C4-2B (cell line): ENCODE measurements around the gene KIF5B.
"Not testable (repeated sequence)": the region's sequence is repeated elsewhere in the genome, so short reads cannot be mapped to it uniquely, and the experiment has no call there.

ENCODE experiments used
- H3K27ac ChIP-seq: fragments of 450-650 bp; 2 replicates; pipeline ENCODE4 v1.5.1; 2017
- CTCF ChIP-seq: fragments of 450-650 bp; conservative IDR thresholded peaks from 2 replicates; pipeline ENCODE4 v1.5.1; 2017; ENCODE audit warnings: mild to moderate bottlenecking
- ZFX ChIP-seq: fragments of 450-650 bp; IDR thresholded peaks from 2 replicates; pipeline ENCODE4 v1.6.1; 2017

The KIF5B gene

GRCh38 chr10:32070645-32071044 is 14.4 kb upstream of the KIF5B start:
- no peak overlapping the region for H3K27ac ChIP-seq
- no peak for TF ChIP-seq ZFX
- TF ChIP-seq CTCF = no peak

- H3K27ac ChIP-seq = no peak overlapping the region
- TF ChIP-seq CTCF (no peak), ZFX (no peak)
Observed at GRCh38 chr10:32068569-32068968, 12.3 kb upstream of the KIF5B start.

GRCh38 chr10:32067931-32068330 is 11.7 kb upstream of the KIF5B start:
- H3K27ac ChIP-seq = not testable (repeated sequence)

GRCh38 chr10:32065856-32066255 is 9.6 kb upstream of the KIF5B start:
- TF ChIP-seq CTCF (no peak), ZFX (no peak)
- H3K27ac ChIP-seq = no peak overlapping the region

- TF ChIP-seq CTCF (no peak), ZFX (no peak)
- no peak overlapping the region for H3K27ac ChIP-seq
Observed at GRCh38 chr10:32061440-32061839, 5.2 kb upstream of the KIF5B start.

- H3K27ac ChIP-seq = no peak overlapping the region
- TF ChIP-seq ZFX (no peak), CTCF (no peak)
Observed at GRCh38 chr10:32060347-32060746, 4.1 kb upstream of the KIF5B start.

GRCh38 chr10:32059472-32059871 is 3.2 kb upstream of the KIF5B start:
- no peak overlapping the region for H3K27ac ChIP-seq
- no peak for TF ChIP-seq CTCF
- no peak for TF ChIP-seq ZFX

GRCh38 chr10:32057036-32057372 is 779 bp upstream of the KIF5B start:
- no peak for TF ChIP-seq CTCF
- TF ChIP-seq ZFX = no peak
- H3K27ac ChIP-seq = peak overlapping the region; percentile 98
